ENCODE data around the gene DNAJC7.

DNAJC7 gene

DNA sequence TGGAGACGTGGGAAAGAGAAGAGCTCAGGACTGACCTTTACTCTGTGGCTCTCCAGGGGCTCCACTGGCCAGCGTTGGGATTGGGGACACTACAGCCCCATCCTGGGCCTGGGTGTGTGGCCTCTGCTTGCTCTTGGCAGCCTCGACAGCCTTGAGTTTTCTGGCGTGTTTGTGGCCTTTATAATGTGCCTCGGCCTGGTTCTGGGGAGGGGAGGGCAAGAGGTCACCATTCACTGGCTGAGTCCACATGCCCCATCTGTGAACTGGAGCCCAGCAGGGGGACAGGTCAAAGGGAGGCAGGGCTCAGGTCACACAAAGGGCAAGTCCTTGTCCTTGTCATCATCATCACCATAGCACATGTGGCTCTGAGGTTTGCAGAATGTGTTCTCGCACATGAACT, 14.3 kb upstream of the DNAJC7 start:
- Histone ChIP-seq H3K4me2 (ENCODE audit: low read length) (no peak overlapping the region), H2BK5ac (ENCODE audit: low read depth, low read length, poor library complexity) (no peak overlapping the region), H3K18ac (ENCODE audit: low read length) (no peak overlapping the region), H3K79me1 (ENCODE audit: low read length) (no peaks in the 10 kb centered on the region), H2BK120ac (ENCODE audit: insufficient read depth, low read length, poor library complexity) (no peak overlapping the region), H3K79me2 (ENCODE audit: control insufficient read depth, insufficient read depth, low read length, poor library complexity) (no peaks in the 10 kb centered on the region), H3K23ac (ENCODE audit: low read length) (no peak overlapping the region), H4K8ac (ENCODE audit: low read depth, low read length) (no peak overlapping the region), H3K4ac (ENCODE audit: low read depth, low read length) (no peak overlapping the region), H3K9me3 (ENCODE audit: insufficient read depth, low read depth, low read length) (no peaks in the 10 kb centered on the region), H2AFZ (ENCODE audit: insufficient read depth, low read length, poor library complexity) (no peak overlapping the region), H3K9ac (ENCODE audit: low read length) (no peak overlapping the region), H2AK5ac (ENCODE audit: low read length) (no peak overlapping the region), H4K12ac (ENCODE audit: low read depth, low read length) (no peak overlapping the region), H3K36me3 (ENCODE audit: control insufficient read depth in 1 of 2, insufficient read depth in 2 of 2, low read length in 2 of 2) (no peaks in the 10 kb centered on the region), H4K91ac (ENCODE audit: low read depth, low read length) (no peak overlapping the region), H3K27me3 (ENCODE audit: insufficient read depth, low read length) (no peaks in the 10 kb centered on the region), H3K4me1 (ENCODE audit: control insufficient read depth in 1 of 2, insufficient read depth in 2 of 2, low read length in 2 of 2) (no peaks in the 10 kb centered on the region), H2BK12ac (ENCODE audit: low read length) (no peak overlapping the region), H3K14ac (ENCODE audit: low read length) (no peak overlapping the region), H3K4me3 (ENCODE audit: low read depth, low read length) (no peak overlapping the region), H3K27ac (ENCODE audit: low read depth, low read length) (no peak overlapping the region)
- no peak for DNase-seq
- no CpG with 5 or more reads among the region's 6 CpGs for WGBS (ENCODE audit: extremely low coverage, insufficient coverage, insufficient read length)

DNA sequence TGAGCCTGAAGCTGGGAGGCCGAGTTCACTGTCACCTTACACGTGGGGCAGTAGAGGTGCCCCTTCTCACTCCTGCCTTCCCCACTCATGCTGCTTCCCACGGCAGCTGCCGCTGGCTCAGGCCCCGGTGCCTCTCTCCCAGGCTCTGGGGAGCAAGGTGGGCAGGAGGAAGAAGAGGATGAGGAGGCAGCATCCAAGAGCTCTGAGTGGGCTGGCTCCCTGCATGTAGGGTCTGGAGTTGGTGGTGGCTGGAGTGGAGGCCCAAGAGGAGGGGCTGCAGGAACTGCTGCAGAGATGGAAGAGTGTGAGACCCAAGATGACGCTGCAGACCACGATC, 11.5 kb upstream of the DNAJC7 start:
- Histone ChIP-seq H3K4me1 (ENCODE audit: control insufficient read depth in 1 of 2, insufficient read depth in 2 of 2, low read length in 2 of 2) (peaks cover 5 to 6% of the 10 kb centered on the region in 2 experiments), H3K4ac (ENCODE audit: low read depth, low read length) (no peak overlapping the region), H2BK5ac (ENCODE audit: low read depth, low read length, poor library complexity) (no peak overlapping the region), H3K27me3 (ENCODE audit: insufficient read depth, low read length) (no peaks in the 10 kb centered on the region), H3K18ac (ENCODE audit: low read length) (no peak overlapping the region), H3K4me2 (ENCODE audit: low read length) (no peak overlapping the region), H3K4me3 (ENCODE audit: low read depth, low read length) (no peak overlapping the region), H4K12ac (ENCODE audit: low read depth, low read length) (no peak overlapping the region), H3K14ac (ENCODE audit: low read length) (no peak overlapping the region), H3K79me1 (ENCODE audit: low read length) (peaks cover 2% of the 10 kb centered on the region), H3K23ac (ENCODE audit: low read length) (no peak overlapping the region), H2BK120ac (ENCODE audit: insufficient read depth, low read length, poor library complexity) (no peak overlapping the region), H2BK12ac (ENCODE audit: low read length) (no peak overlapping the region), H3K79me2 (ENCODE audit: control insufficient read depth, insufficient read depth, low read length, poor library complexity) (no peaks in the 10 kb centered on the region), H3K36me3 (ENCODE audit: control insufficient read depth in 1 of 2, insufficient read depth in 2 of 2, low read length in 2 of 2) (peaks cover 7% of the 10 kb centered on the region in 2 experiments), H2AFZ (ENCODE audit: insufficient read depth, low read length, poor library complexity) (no peak overlapping the region), H3K9me3 (ENCODE audit: insufficient read depth, low read depth, low read length) (peaks cover 2% of the 10 kb centered on the region), H4K8ac (ENCODE audit: low read depth, low read length) (no peak overlapping the region), H3K27ac (ENCODE audit: low read depth, low read length) (no peak overlapping the region), H3K9ac (ENCODE audit: low read length) (no peak overlapping the region), H2AK5ac (ENCODE audit: low read length) (no peak overlapping the region), H4K91ac (ENCODE audit: low read depth, low read length) (no peak overlapping the region)
- no peak for DNase-seq
- no CpG with 5 or more reads among the region's 7 CpGs for WGBS (ENCODE audit: extremely low coverage, insufficient coverage, insufficient read length)

DNA sequence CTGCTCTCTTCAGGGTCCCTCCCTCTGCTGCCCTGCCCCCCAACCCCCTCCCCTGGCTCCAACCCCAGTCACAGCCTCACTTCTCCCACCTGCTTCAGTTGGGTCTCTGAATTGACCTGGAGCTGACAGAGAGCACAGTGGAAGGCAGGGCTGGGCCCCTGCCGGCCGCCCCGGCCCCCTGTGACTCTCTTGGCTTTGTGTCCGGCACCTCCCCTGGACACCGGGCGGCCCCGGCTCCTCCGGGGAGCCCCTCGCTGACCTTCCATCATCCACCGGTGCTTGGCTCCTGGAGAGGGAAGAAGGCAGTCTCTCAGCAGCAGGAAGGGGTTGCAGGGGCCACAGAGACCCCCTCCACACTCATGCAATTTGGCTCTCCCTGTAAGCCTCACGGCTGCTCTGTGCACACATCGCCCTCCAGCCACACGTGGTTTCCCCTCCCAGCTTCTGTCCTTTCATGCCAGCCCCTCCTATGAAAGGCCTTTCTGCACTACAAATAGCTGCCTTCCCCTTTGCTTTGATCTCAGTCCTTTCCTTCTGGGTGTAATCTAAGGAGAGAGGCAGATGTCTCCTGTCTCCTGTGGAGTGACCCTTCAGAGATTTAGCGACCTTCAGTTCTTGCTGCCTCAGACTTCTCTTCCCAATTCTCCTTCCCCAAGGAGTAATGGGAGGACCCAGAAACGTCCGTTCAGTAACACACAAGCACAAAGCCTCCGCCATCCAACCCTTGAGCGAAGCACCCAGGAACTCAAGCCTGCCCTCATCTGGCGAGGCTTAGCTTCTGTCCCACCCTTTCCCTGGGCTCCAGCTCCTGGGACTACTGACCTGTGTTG, 10.9 kb upstream of the DNAJC7 start:
- peaks cover 2% of the 10 kb centered on the region for H3K79me1 ChIP-seq (ENCODE audit: low read length)
- no peak overlapping the region for H3K4ac ChIP-seq (ENCODE audit: low read depth, low read length)
- H3K9ac ChIP-seq (ENCODE audit: low read length) = no peak overlapping the region
- peaks cover 5 to 6% of the 10 kb centered on the region in 2 experiments for H3K4me1 ChIP-seq (ENCODE audit: control insufficient read depth in 1 of 2, insufficient read depth in 2 of 2, low read length in 2 of 2)
- H2BK120ac ChIP-seq (ENCODE audit: insufficient read depth, low read length, poor library complexity) = no peak overlapping the region
- no peak overlapping the region for H4K91ac ChIP-seq (ENCODE audit: low read depth, low read length)
- no peak overlapping the region for H2BK12ac ChIP-seq (ENCODE audit: low read length)
- no peak overlapping the region for H3K4me3 ChIP-seq (ENCODE audit: low read depth, low read length)
- peak in 1 of 2 donors; percentile 39 for DNase-seq
- no CpG with 5 or more reads among the region's 19 CpGs for WGBS (ENCODE audit: extremely low coverage, insufficient coverage, insufficient read length)
- no peak overlapping the region for H4K12ac ChIP-seq (ENCODE audit: low read depth, low read length)
- no peak overlapping the region for H2AFZ ChIP-seq (ENCODE audit: insufficient read depth, low read length, poor library complexity)
- H2BK5ac ChIP-seq (ENCODE audit: low read depth, low read length, poor library complexity) = no peak overlapping the region
- no peak overlapping the region for H3K14ac ChIP-seq (ENCODE audit: low read length)
- peaks cover 11 to 13% of the 10 kb centered on the region in 2 experiments for H3K36me3 ChIP-seq (ENCODE audit: control insufficient read depth in 1 of 2, insufficient read depth in 2 of 2, low read length in 2 of 2)
- no peak overlapping the region for H3K27ac ChIP-seq (ENCODE audit: low read depth, low read length)
- no peaks in the 10 kb centered on the region for H3K79me2 ChIP-seq (ENCODE audit: control insufficient read depth, insufficient read depth, low read length, poor library complexity)
- no peak overlapping the region for H2AK5ac ChIP-seq (ENCODE audit: low read length)
- H3K9me3 ChIP-seq (ENCODE audit: insufficient read depth, low read depth, low read length) = peaks cover 5% of the 10 kb centered on the region
- no peak overlapping the region for H3K4me2 ChIP-seq (ENCODE audit: low read length)
- H3K23ac ChIP-seq (ENCODE audit: low read length) = no peak overlapping the region
- no peaks in the 10 kb centered on the region for H3K27me3 ChIP-seq (ENCODE audit: insufficient read depth, low read length)
- no peak overlapping the region for H3K18ac ChIP-seq (ENCODE audit: low read length)
- no peak overlapping the region for H4K8ac ChIP-seq (ENCODE audit: low read depth, low read length)

DNA sequence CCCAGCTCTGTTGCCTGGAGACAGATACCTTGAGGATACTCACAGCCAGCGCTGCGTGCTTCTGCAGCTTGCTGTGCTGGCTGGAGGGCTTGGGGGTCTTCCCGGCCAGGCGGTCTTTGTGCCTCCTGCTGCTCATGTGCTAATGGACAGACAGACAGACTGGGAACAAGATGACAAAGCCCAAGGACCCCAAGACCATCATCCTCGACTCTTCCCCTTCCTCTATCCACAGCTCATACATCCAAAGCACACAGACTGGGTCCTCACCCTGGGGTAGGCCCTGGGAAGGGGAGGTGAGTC, 10.3 kb upstream of the DNAJC7 start:
- DNase-seq = no peak

More for the DNA sequence above, 10.3 kb upstream of the DNAJC7 start:
- Histone ChIP-seq H4K12ac (ENCODE audit: low read depth, low read length) (no peak overlapping the region), H3K4me3 (ENCODE audit: low read depth, low read length) (no peak overlapping the region), H3K9ac (ENCODE audit: low read length) (no peak overlapping the region), H4K8ac (ENCODE audit: low read depth, low read length) (no peak overlapping the region), H3K36me3 (ENCODE audit: control insufficient read depth in 1 of 2, insufficient read depth in 2 of 2, low read length in 2 of 2) (peaks cover 14 to 20% of the 10 kb centered on the region in 2 experiments), H3K79me1 (ENCODE audit: low read length) (peaks cover 2% of the 10 kb centered on the region), H3K27ac (ENCODE audit: low read depth, low read length) (no peak overlapping the region), H3K9me3 (ENCODE audit: insufficient read depth, low read depth, low read length) (peaks cover 5% of the 10 kb centered on the region), H3K23ac (ENCODE audit: low read length) (no peak overlapping the region), H2BK5ac (ENCODE audit: low read depth, low read length, poor library complexity) (no peak overlapping the region), H3K18ac (ENCODE audit: low read length) (no peak overlapping the region), H3K79me2 (ENCODE audit: control insufficient read depth, insufficient read depth, low read length, poor library complexity) (no peaks in the 10 kb centered on the region), H3K14ac (ENCODE audit: low read length) (no peak overlapping the region), H3K4me1 (ENCODE audit: control insufficient read depth in 1 of 2, insufficient read depth in 2 of 2, low read length in 2 of 2) (peaks cover 5 to 6% of the 10 kb centered on the region in 2 experiments), H2BK12ac (ENCODE audit: low read length) (no peak overlapping the region), H2AK5ac (ENCODE audit: low read length) (peak overlapping the region; percentile 11), H2AFZ (ENCODE audit: insufficient read depth, low read length, poor library complexity) (no peak overlapping the region), H3K27me3 (ENCODE audit: insufficient read depth, low read length) (no peaks in the 10 kb centered on the region), H3K4me2 (ENCODE audit: low read length) (no peak overlapping the region), H4K91ac (ENCODE audit: low read depth, low read length) (no peak overlapping the region), H3K4ac (ENCODE audit: low read depth, low read length) (no peak overlapping the region), H2BK120ac (ENCODE audit: insufficient read depth, low read length, poor library complexity) (no peak overlapping the region)
- whole genome bisulfite sequencing (ENCODE audit: extremely low coverage, insufficient coverage, insufficient read length) = no CpG with 5 or more reads among the region's 5 CpGs

Measured in trophoblast cell (in vitro differentiated cells and primary cell).